ENCODE data around the gene FERD3L.

DNA sequence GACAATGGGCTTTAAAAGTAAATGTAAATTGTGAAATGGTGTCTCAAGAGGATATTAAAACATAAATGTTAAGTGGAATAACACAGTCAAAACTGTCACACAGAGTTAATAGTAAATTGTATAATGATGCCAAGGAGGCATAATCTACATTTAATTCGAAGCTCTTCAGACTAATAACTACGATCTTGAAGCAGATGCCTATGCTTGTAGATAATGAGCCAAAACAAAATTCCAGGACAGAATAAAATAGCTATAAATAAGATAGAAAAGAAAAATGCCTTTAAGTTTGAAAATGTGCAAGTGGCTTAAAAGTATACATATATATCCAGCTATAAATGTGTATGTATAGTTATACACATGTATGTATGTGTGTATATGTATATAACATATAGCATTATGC lies 45.3 kb downstream of the FERD3L start:
- TF ChIP-seq, protein P1, sequence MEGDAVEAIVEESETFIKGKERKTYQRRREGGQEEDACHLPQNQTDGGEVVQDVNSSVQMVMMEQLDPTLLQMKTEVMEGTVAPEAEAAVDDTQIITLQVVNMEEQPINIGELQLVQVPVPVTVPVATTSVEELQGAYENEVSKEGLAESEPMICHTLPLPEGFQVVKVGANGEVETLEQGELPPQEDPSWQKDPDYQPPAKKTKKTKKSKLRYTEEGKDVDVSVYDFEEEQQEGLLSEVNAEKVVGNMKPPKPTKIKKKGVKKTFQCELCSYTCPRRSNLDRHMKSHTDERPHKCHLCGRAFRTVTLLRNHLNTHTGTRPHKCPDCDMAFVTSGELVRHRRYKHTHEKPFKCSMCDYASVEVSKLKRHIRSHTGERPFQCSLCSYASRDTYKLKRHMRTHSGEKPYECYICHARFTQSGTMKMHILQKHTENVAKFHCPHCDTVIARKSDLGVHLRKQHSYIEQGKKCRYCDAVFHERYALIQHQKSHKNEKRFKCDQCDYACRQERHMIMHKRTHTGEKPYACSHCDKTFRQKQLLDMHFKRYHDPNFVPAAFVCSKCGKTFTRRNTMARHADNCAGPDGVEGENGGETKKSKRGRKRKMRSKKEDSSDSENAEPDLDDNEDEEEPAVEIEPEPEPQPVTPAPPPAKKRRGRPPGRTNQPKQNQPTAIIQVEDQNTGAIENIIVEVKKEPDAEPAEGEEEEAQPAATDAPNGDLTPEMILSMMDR (IDR thresholded peaks at IDR 0.05; ENCODE audit: insufficient read depth, low read length), result no peak
- TF ChIP-seq, protein P2, sequence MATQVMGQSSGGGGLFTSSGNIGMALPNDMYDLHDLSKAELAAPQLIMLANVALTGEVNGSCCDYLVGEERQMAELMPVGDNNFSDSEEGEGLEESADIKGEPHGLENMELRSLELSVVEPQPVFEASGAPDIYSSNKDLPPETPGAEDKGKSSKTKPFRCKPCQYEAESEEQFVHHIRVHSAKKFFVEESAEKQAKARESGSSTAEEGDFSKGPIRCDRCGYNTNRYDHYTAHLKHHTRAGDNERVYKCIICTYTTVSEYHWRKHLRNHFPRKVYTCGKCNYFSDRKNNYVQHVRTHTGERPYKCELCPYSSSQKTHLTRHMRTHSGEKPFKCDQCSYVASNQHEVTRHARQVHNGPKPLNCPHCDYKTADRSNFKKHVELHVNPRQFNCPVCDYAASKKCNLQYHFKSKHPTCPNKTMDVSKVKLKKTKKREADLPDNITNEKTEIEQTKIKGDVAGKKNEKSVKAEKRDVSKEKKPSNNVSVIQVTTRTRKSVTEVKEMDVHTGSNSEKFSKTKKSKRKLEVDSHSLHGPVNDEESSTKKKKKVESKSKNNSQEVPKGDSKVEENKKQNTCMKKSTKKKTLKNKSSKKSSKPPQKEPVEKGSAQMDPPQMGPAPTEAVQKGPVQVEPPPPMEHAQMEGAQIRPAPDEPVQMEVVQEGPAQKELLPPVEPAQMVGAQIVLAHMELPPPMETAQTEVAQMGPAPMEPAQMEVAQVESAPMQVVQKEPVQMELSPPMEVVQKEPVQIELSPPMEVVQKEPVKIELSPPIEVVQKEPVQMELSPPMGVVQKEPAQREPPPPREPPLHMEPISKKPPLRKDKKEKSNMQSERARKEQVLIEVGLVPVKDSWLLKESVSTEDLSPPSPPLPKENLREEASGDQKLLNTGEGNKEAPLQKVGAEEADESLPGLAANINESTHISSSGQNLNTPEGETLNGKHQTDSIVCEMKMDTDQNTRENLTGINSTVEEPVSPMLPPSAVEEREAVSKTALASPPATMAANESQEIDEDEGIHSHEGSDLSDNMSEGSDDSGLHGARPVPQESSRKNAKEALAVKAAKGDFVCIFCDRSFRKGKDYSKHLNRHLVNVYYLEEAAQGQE (IDR thresholded peaks at IDR 0.05; ENCODE audit: insufficient replicate concordance, low read depth), result no peak
